ENCODE results near the gene EEPD1.

- TF ChIP-seq CTCF (IDR thresholded peaks at IDR 0.05) (no peak), POLR2A (IDR thresholded peaks at IDR 0.05) (no peak), POLR2AphosphoS5 (IDR thresholded peaks at IDR 0.05) (no peak)
These were observed 153.2 kb downstream of the EEPD1 start for GRCh38 chr7:36306222-36306621.
